ENCODE measurements around the gene C3orf22.
A peak's percentile ranks its signal among the peaks of the same experiment; 100 is the strongest.

The C3orf22 gene

GRCh38 chr3:126528800-126529541, 29.8 kb downstream of the C3orf22 start:
- no peak for DNase-seq (ENCODE audit: extremely low read depth in 1 of 2, low read depth in 1 of 2)

GRCh38 chr3:126528419-126528799, 30.3 kb downstream of the C3orf22 start:
- DNase-seq (ENCODE audit: extremely low read depth in 1 of 2, low read depth in 1 of 2) = no peak

- no peak for DNase-seq (ENCODE audit: extremely low read depth in 1 of 2, low read depth in 1 of 2)
Observed at GRCh38 chr3:126527455-126528211, 31.1 kb downstream of the C3orf22 start.

GRCh38 chr3:126527006-126527405, 31.7 kb downstream of the C3orf22 start:
- DNase-seq (ENCODE audit: extremely low read depth in 1 of 2, low read depth in 1 of 2) = no peak

GRCh38 chr3:126526668-126527005, 32.1 kb downstream of the C3orf22 start:
- no peak for DNase-seq (ENCODE audit: extremely low read depth in 1 of 2, low read depth in 1 of 2)

GRCh38 chr3:126525853-126526667, 32.7 kb downstream of the C3orf22 start:
- DNase-seq (ENCODE audit: extremely low read depth in 1 of 2, low read depth in 1 of 2) = no peak

GRCh38 chr3:126525091-126525852, 33.5 kb downstream of the C3orf22 start:
- DNase-seq (ENCODE audit: extremely low read depth in 1 of 2, low read depth in 1 of 2) = no peak

GRCh38 chr3:126524429-126524988, 34.2 kb downstream of the C3orf22 start:
- no peak for DNase-seq (ENCODE audit: extremely low read depth in 1 of 2, low read depth in 1 of 2)

- no peak for DNase-seq (ENCODE audit: extremely low read depth in 1 of 2, low read depth in 1 of 2)
Observed at GRCh38 chr3:126523745-126524428, 34.8 kb downstream of the C3orf22 start, which contains the start of gene CHST13. Gene CHST13 (plus strand): TSS chr3:126524155. CDS start chr3:126524333, 178 bp downstream.

GRCh38 chr3:126522363-126522788, 36.4 kb downstream of the C3orf22 start:
- peak in 1 of 2 donors; percentile 15 for DNase-seq (ENCODE audit: extremely low read depth in 1 of 2, low read depth in 1 of 2)

- no peak for DNase-seq (ENCODE audit: extremely low read depth in 1 of 2, low read depth in 1 of 2)
Observed at GRCh38 chr3:126521122-126521891, 37.4 kb downstream of the C3orf22 start.

- no peak for DNase-seq (ENCODE audit: extremely low read depth in 1 of 2, low read depth in 1 of 2)
Observed at GRCh38 chr3:126519506-126520455, 39.0 kb downstream of the C3orf22 start.

- DNase-seq (ENCODE audit: extremely low read depth in 1 of 2, low read depth in 1 of 2) = no peak
Observed at GRCh38 chr3:126518779-126519177, 40.0 kb downstream of the C3orf22 start.

GRCh38 chr3:126517986-126518778, 40.5 kb downstream of the C3orf22 start:
- no peak for DNase-seq (ENCODE audit: extremely low read depth in 1 of 2, low read depth in 1 of 2)

- no peak for DNase-seq (ENCODE audit: extremely low read depth in 1 of 2, low read depth in 1 of 2)
Observed at GRCh38 chr3:126517291-126517951, 41.3 kb downstream of the C3orf22 start, which contains the start of gene UROC1. Gene UROC1 (minus strand): TSS chr3:126517773. CDS start chr3:126517719, 54 bp downstream.

- no peak for DNase-seq (ENCODE audit: extremely low read depth in 1 of 2, low read depth in 1 of 2)
Observed at GRCh38 chr3:126516936-126517290, 41.8 kb downstream of the C3orf22 start.

Data from activated CD8-positive, alpha-beta memory T cell treated with anti-CD3 and anti-CD28 coated beads for 1 hour (primary cell).